ENCODE data around the gene AKAP13.

DNA sequence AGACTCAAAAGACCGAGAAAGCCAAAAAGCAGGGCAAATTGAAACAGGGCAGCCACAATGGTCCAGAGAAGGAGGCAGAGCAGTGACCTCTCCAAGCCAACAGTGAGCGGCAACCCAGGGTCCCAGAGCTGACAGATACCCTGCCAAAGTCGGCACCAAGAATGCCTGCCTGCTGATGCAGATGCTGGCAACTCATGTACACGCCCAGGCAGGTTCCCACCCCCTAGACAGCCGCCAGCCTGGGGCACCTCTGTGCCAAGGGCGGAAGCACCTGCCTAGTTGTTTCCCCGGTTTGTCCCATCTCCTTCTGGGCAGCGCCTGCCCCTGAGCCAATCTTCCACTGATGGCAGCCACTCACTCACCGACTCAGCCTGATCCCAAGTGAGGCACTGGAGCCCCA lies 392.3 kb downstream of the AKAP13 start:
- no peak for TF ChIP-seq CTCF (IDR thresholded peaks at IDR 0.05; ENCODE audit: poor library complexity, severe bottlenecking)
- TF ChIP-seq EP300 (conservative IDR thresholded peaks at IDR 0.05; ENCODE audit: poor library complexity, severe bottlenecking) = no peak
- no peak for TF ChIP-seq EZH2 (IDR thresholded peaks at IDR 0.05; ENCODE audit: borderline replicate concordance, insufficient read depth, low read length, poor library complexity, severe bottlenecking)
- no peak for TF ChIP-seq TAF1 (IDR thresholded peaks at IDR 0.05; ENCODE audit: low read depth)
- no peak for TF ChIP-seq REST (IDR thresholded peaks at IDR 0.05; ENCODE audit: borderline replicate concordance)
- TF ChIP-seq RAD21 (conservative IDR thresholded peaks at IDR 0.05) = no peak
- TF ChIP-seq SMC3 (conservative IDR thresholded peaks at IDR 0.05; ENCODE audit: poor library complexity) = no peak

Measured in neural cell (in vitro differentiated cells).